ENCODE measurements around the gene EN2.

EN2 gene

DNA sequence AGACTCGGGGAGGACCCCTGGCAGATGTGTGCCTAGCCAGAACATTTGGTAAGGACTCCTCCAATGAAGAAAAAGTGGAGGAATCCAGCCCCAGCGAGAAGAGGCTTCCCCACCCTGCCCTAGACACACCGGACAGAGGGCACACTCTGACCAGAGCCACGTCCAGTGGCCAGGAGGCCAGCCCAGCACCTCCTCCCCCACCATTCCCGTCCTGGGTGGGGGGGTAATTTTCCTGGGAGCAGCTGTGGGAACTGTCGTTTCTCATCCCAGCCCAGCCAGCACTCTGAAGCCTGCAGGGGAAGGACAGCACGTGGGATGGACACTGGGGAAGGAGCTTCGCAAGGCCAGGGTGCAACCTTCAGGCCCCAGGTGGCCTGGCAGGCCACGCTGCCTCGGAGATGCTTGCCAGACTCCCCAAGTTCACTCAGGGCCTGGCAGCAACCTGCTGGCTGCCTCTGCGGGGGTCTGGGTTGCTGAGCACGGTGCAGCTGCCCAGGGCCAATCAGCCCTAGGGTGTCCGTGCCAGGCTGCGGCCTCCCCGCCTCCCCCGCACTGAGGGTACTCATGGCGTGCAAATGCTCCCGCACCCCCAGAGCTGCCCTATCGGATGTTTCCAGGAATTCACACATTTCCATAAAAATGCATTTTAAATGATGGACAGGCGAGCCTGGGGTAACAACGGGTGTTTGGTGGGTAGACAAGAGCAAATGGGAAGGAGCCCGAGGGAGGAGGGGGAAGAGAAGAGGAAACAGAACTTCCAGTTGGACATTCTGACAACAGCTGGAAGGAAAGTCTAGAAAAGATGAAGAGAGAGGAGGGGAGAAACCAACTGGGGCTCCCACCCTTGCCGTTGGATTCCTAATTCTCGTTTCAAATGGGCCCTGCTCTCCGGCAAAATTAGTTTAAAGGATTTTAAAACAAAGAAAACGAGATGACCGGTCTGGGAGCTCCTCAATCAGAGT lies 1.9 kb upstream of the EN2 start:
- no peak overlapping the region for H2AFZ ChIP-seq (ENCODE audit: insufficient read depth, low read length, poor library complexity)
- no peak overlapping the region for H4K91ac ChIP-seq (ENCODE audit: low read depth, low read length)
- no peak overlapping the region for H2BK5ac ChIP-seq (ENCODE audit: low read depth, low read length, poor library complexity)
- H3K9ac ChIP-seq (ENCODE audit: low read length): no peak overlapping the region
- no peak overlapping the region for H3K18ac ChIP-seq (ENCODE audit: low read length)
- no CpG with 5 or more reads among the region's 27 CpGs for WGBS (ENCODE audit: extremely low coverage, insufficient coverage, insufficient read length)
- H2BK120ac ChIP-seq (ENCODE audit: insufficient read depth, low read length, poor library complexity): no peak overlapping the region
- no peak overlapping the region for H3K27ac ChIP-seq (ENCODE audit: low read depth, low read length)
- no peak for DNase-seq
- H3K9me3 ChIP-seq (ENCODE audit: insufficient read depth, low read depth, low read length): peaks cover 4% of the 10 kb centered on the region
- no peaks in the 10 kb centered on the region for H3K36me3 ChIP-seq (ENCODE audit: control insufficient read depth in 1 of 2, insufficient read depth in 2 of 2, low read length in 2 of 2)
- H3K27me3 ChIP-seq (ENCODE audit: insufficient read depth, low read length): peaks cover 96% of the 10 kb centered on the region
- no peaks in the 10 kb centered on the region for H3K79me1 ChIP-seq (ENCODE audit: low read length)
- no peaks in the 10 kb centered on the region for H3K79me2 ChIP-seq (ENCODE audit: control insufficient read depth, insufficient read depth, low read length, poor library complexity)
- H3K4ac ChIP-seq (ENCODE audit: low read depth, low read length): no peak overlapping the region
- no peak overlapping the region for H2AK5ac ChIP-seq (ENCODE audit: low read length)
- H4K8ac ChIP-seq (ENCODE audit: low read depth, low read length): no peak overlapping the region
- H3K14ac ChIP-seq (ENCODE audit: low read length): no peak overlapping the region
- H3K4me2 ChIP-seq (ENCODE audit: low read length): no peak overlapping the region
- H2BK12ac ChIP-seq (ENCODE audit: low read length): no peak overlapping the region
- no peak overlapping the region for H3K4me3 ChIP-seq (ENCODE audit: low read depth, low read length)
- H4K12ac ChIP-seq (ENCODE audit: low read depth, low read length): no peak overlapping the region
- peaks cover 3 to 13% of the 10 kb centered on the region in 2 experiments for H3K4me1 ChIP-seq (ENCODE audit: control insufficient read depth in 1 of 2, insufficient read depth in 2 of 2, low read length in 2 of 2)
- no peak overlapping the region for H3K23ac ChIP-seq (ENCODE audit: low read length)

DNA sequence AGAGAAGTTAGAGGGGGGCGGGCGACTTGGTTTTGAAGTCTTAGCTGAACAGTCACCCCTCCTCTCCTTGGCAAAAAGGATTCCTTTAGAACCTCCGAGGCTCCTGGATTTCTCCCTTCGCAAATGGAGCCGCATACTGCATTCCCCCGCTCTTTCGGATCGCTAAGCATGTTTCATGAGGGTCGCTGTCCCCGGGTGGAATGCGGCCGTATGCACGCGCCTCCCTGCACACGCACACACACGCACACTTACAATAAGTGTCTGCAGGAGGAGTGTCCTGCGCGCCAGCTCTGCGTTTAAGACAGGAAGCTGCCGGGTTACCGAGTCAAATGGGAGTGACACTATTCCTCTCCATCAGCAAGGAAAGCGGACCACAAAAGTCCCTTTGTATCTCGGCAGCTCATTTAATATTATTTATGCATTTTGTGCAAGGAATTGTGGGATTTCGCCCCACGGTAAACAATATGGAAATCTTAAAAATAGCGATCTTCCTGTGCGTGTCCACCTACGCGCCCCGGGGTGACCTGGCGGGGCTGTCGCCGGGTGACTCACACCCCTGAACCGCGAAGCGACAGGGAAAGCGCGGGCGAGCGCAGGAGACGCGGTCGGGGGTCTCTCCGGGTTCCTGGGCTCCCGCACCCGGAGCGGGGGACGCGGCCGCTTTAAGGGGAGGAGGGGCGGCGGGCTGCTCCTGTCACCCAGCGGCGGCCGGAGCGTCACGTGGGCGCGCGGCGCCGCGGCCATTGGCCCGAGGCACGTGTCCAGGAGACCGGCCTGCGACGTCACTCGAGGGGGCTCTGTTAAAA lies 988 bp upstream of the EN2 start:
- Histone ChIP-seq H3K4me1 (ENCODE audit: control insufficient read depth in 1 of 2, insufficient read depth in 2 of 2, low read length in 2 of 2) (peaks cover 3 to 13% of the 10 kb centered on the region in 2 experiments), H4K91ac (ENCODE audit: low read depth, low read length) (no peak overlapping the region), H4K8ac (ENCODE audit: low read depth, low read length) (no peak overlapping the region), H3K27ac (ENCODE audit: low read depth, low read length) (no peak overlapping the region), H3K79me1 (ENCODE audit: low read length) (no peaks in the 10 kb centered on the region), H2AFZ (ENCODE audit: insufficient read depth, low read length, poor library complexity) (no peak overlapping the region), H3K18ac (ENCODE audit: low read length) (no peak overlapping the region), H3K4me3 (ENCODE audit: low read depth, low read length) (peak overlapping the region; percentile 46), H4K12ac (ENCODE audit: low read depth, low read length) (no peak overlapping the region), H2BK5ac (ENCODE audit: low read depth, low read length, poor library complexity) (no peak overlapping the region), H3K27me3 (ENCODE audit: insufficient read depth, low read length) (peaks cover 96% of the 10 kb centered on the region), H3K9me3 (ENCODE audit: insufficient read depth, low read depth, low read length) (peaks cover 2% of the 10 kb centered on the region), H3K23ac (ENCODE audit: low read length) (no peak overlapping the region), H3K4ac (ENCODE audit: low read depth, low read length) (no peak overlapping the region), H3K9ac (ENCODE audit: low read length) (no peak overlapping the region), H2BK120ac (ENCODE audit: insufficient read depth, low read length, poor library complexity) (no peak overlapping the region), H2BK12ac (ENCODE audit: low read length) (no peak overlapping the region), H3K14ac (ENCODE audit: low read length) (no peak overlapping the region), H3K4me2 (ENCODE audit: low read length) (peak overlapping the region; percentile 76), H3K79me2 (ENCODE audit: control insufficient read depth, insufficient read depth, low read length, poor library complexity) (no peaks in the 10 kb centered on the region), H3K36me3 (ENCODE audit: control insufficient read depth in 1 of 2, insufficient read depth in 2 of 2, low read length in 2 of 2) (no peaks in the 10 kb centered on the region), H2AK5ac (ENCODE audit: low read length) (no peak overlapping the region)
- no CpG with 5 or more reads among the region's 69 CpGs for WGBS (ENCODE audit: extremely low coverage, insufficient coverage, insufficient read length)
- DNase-seq: peak; percentile 38 to 42

DNA sequence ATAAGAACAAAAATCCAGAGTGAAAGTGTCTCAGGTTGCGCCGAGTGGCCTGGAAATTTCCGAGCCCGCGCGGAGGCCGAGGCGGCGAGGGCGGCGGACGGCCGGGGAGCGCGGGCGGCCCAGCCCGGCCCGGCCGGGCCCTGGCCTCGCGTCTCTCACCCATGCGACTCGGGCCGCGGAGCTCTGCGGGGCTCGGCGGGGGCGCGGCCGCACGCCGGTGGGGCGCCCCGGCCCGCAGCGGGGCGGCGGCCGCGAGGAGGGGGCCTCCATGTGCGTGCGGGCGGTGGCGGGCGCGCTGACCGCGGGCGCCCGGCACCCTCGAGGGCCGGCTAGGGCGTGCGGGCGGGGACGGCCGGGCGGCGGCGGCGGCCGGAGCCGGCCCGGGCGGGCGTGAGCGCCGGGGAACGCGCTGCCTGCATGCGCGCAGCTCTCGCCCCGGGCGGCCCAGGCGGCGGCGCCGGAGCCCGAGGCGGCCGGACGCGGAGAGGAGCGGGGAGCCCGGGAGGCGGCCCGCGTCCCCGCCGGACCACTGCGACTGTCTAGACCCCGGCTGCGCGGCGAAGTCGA lies 302 bp upstream of the EN2 start:
- peaks cover 4% of the 10 kb centered on the region for H3K9me3 ChIP-seq (ENCODE audit: insufficient read depth, low read depth, low read length)
- no peak overlapping the region for H3K4me3 ChIP-seq (ENCODE audit: low read depth, low read length)
- no CpG with 5 or more reads among the region's 98 CpGs for WGBS (ENCODE audit: extremely low coverage, insufficient coverage, insufficient read length)
- no peak overlapping the region for H3K4ac ChIP-seq (ENCODE audit: low read depth, low read length)
- H2AK5ac ChIP-seq (ENCODE audit: low read length): no peak overlapping the region
- no peak overlapping the region for H2AFZ ChIP-seq (ENCODE audit: insufficient read depth, low read length, poor library complexity)
- no peaks in the 10 kb centered on the region for H3K36me3 ChIP-seq (ENCODE audit: control insufficient read depth in 1 of 2, insufficient read depth in 2 of 2, low read length in 2 of 2)
- H3K4me2 ChIP-seq (ENCODE audit: low read length): peak overlapping the region; percentile 76
- H3K4me1 ChIP-seq (ENCODE audit: control insufficient read depth in 1 of 2, insufficient read depth in 2 of 2, low read length in 2 of 2): peaks cover 3 to 13% of the 10 kb centered on the region in 2 experiments
- no peak overlapping the region for H4K8ac ChIP-seq (ENCODE audit: low read depth, low read length)
- no peak overlapping the region for H3K23ac ChIP-seq (ENCODE audit: low read length)
- H2BK120ac ChIP-seq (ENCODE audit: insufficient read depth, low read length, poor library complexity): no peak overlapping the region
- H3K79me1 ChIP-seq (ENCODE audit: low read length): no peaks in the 10 kb centered on the region
- DNase-seq: peak in 1 of 2 donors; percentile 39
- no peak overlapping the region for H3K9ac ChIP-seq (ENCODE audit: low read length)
- no peak overlapping the region for H2BK12ac ChIP-seq (ENCODE audit: low read length)
- no peak overlapping the region for H3K18ac ChIP-seq (ENCODE audit: low read length)
- no peak overlapping the region for H3K14ac ChIP-seq (ENCODE audit: low read length)
- H3K27ac ChIP-seq (ENCODE audit: low read depth, low read length): no peak overlapping the region
- H4K91ac ChIP-seq (ENCODE audit: low read depth, low read length): no peak overlapping the region
- H3K79me2 ChIP-seq (ENCODE audit: control insufficient read depth, insufficient read depth, low read length, poor library complexity): no peaks in the 10 kb centered on the region
- H4K12ac ChIP-seq (ENCODE audit: low read depth, low read length): no peak overlapping the region
- H2BK5ac ChIP-seq (ENCODE audit: low read depth, low read length, poor library complexity): no peak overlapping the region
- peaks cover 98% of the 10 kb centered on the region for H3K27me3 ChIP-seq (ENCODE audit: insufficient read depth, low read length)

DNA sequence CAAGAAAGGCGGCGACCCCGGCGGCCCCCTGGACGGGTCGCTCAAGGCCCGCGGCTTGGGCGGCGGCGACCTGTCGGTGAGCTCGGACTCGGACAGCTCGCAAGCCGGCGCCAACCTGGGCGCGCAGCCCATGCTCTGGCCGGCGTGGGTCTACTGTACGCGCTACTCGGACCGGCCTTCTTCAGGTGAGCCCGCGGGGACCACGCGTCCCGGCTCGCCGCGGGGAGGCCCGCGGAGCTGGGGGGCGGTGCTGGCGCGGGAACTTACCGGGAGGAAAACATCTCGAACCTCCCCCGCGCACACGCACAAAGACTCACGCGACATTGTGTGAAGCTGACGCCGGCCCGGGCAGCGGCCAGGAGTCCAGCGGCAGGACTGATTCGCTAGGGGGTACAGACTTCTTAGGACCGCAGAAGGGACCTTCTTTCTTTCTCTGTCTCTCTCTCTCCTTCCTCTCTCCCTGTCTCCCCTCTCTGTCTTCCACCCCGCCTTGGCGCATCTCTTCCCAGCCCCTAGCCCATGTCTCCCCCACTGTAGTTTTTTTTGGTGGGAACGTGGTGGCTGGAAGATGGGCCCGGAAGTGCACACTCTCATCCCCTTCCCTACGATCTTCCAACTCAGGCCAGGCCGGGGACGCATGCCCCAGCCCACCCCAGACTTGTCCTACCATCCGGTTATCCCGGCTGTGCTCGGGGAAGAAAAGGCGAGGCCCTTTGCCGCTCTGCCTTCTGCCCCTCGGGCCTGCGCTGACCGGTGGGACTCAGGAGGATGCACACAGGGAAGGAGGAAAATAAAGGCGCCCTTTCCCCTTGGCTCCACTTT lies 1.2 kb downstream of the EN2 start:
- Histone ChIP-seq H3K36me3 (ENCODE audit: control insufficient read depth in 1 of 2, insufficient read depth in 2 of 2, low read length in 2 of 2) (no peaks in the 10 kb centered on the region), H3K79me1 (ENCODE audit: low read length) (no peaks in the 10 kb centered on the region), H2BK120ac (ENCODE audit: insufficient read depth, low read length, poor library complexity) (no peak overlapping the region), H3K18ac (ENCODE audit: low read length) (no peak overlapping the region), H3K27ac (ENCODE audit: low read depth, low read length) (no peak overlapping the region), H3K9ac (ENCODE audit: low read length) (no peak overlapping the region), H3K9me3 (ENCODE audit: insufficient read depth, low read depth, low read length) (peaks cover 7% of the 10 kb centered on the region), H3K14ac (ENCODE audit: low read length) (no peak overlapping the region), H4K8ac (ENCODE audit: low read depth, low read length) (no peak overlapping the region), H2AK5ac (ENCODE audit: low read length) (no peak overlapping the region), H3K4me3 (ENCODE audit: low read depth, low read length) (no peak overlapping the region), H2AFZ (ENCODE audit: insufficient read depth, low read length, poor library complexity) (peak overlapping the region; percentile 11), H3K4me2 (ENCODE audit: low read length) (peak overlapping the region; percentile 41), H4K12ac (ENCODE audit: low read depth, low read length) (no peak overlapping the region), H3K27me3 (ENCODE audit: insufficient read depth, low read length) (peaks cover 94% of the 10 kb centered on the region), H3K79me2 (ENCODE audit: control insufficient read depth, insufficient read depth, low read length, poor library complexity) (no peaks in the 10 kb centered on the region), H3K4ac (ENCODE audit: low read depth, low read length) (no peak overlapping the region), H2BK12ac (ENCODE audit: low read length) (no peak overlapping the region), H3K23ac (ENCODE audit: low read length) (no peak overlapping the region), H4K91ac (ENCODE audit: low read depth, low read length) (no peak overlapping the region), H2BK5ac (ENCODE audit: low read depth, low read length, poor library complexity) (no peak overlapping the region), H3K4me1 (ENCODE audit: control insufficient read depth in 1 of 2, insufficient read depth in 2 of 2, low read length in 2 of 2) (peaks cover 3 to 13% of the 10 kb centered on the region in 2 experiments)
- DNase-seq: no peak
- WGBS (ENCODE audit: extremely low coverage, insufficient coverage, insufficient read length): no CpG with 5 or more reads among the region's 68 CpGs

Measured in trophoblast cell (in vitro differentiated cells and primary cell).